Small intestine (tissue), 7 donors: Measurements from ENCODE around the gene PROK2. TPM values are rescaled to one million over a fixed set of nuclear protein-coding genes. Genes with fewer than 3 reads are reported as not detected.
A peak's percentile ranks its signal among the peaks of the same experiment; 100 is the strongest.

Experiments used
- DNase-seq, 2 donors: peaks; one replicate each; pipeline versions ENCODE4 v3.0.0 to v3.0.0-alpha.2; 2013
- FAIRE-seq: peaks from 2 replicates; lab custom pipeline; 2012; peaks lifted over from hg19 to GRCh38; lab: Jason Lieb, UNC
- H3K27ac ChIP-seq, 3 donors: one replicate each; pipeline ENCODE4 v1.5.1; 2013; ENCODE audit warnings: low read length in 2 of 3, mild to moderate bottlenecking in 2 of 3, control low read depth in 1 of 3, inconsistent platforms in 1 of 3, low read depth in 1 of 3, moderate library complexity in 1 of 3
- H3K27me3 ChIP-seq, 3 donors: one replicate each; pipeline ENCODE4 v1.6.1; 2013; ENCODE audit warnings: low read length in 3 of 3, inconsistent platforms in 1 of 3; ENCODE audit not compliant: control insufficient read depth in 3 of 3, insufficient read depth in 3 of 3
- H3K36me3 ChIP-seq, 3 donors: one replicate each; pipeline ENCODE4 v1.6.1; 2013; ENCODE audit warnings: low read length in 3 of 3, inconsistent platforms in 1 of 3, low read depth in 1 of 3, mild to moderate bottlenecking in 1 of 3, moderate library complexity in 1 of 3; ENCODE audit not compliant: control insufficient read depth in 3 of 3, insufficient read depth in 2 of 3
- H3K4me1 ChIP-seq, 3 donors: one replicate each; pipeline ENCODE4 v1.6.1; 2013; ENCODE audit warnings: low read length in 2 of 3, inconsistent platforms in 1 of 3, low read depth in 1 of 3, mild to moderate bottlenecking in 1 of 3, moderate library complexity in 1 of 3; ENCODE audit not compliant: control insufficient read depth in 3 of 3, insufficient read depth in 2 of 3
- H3K4me3 ChIP-seq, 3 donors: one replicate each; pipeline ENCODE4 v1.5.1; 2013; ENCODE audit warnings: low read length in 3 of 3, control low read depth in 1 of 3, inconsistent platforms in 1 of 3, low read depth in 1 of 3, mild to moderate bottlenecking in 1 of 3, moderate library complexity in 1 of 3
- H3K9me3 ChIP-seq, 2 donors: one replicate each; pipeline ENCODE4 v1.6.1; 2013; ENCODE audit warnings: low read depth in 1 of 2, low read length in 1 of 2; ENCODE audit not compliant: control insufficient read depth in 2 of 2, insufficient read depth in 1 of 2
- WGBS, 3 donors: extraction: QIAGEN DNeasy Blood & Tissue Kit; methylation state at CpG; one replicate each; pipeline ENCODE4 v1.1.7; 2013; 5-methylcytosine and 5-hydroxymethylcytosine counted together
- polyA plus RNA-seq, 4 donors: library from polyadenylated mRNA; stranded (reverse) in 3 of 4; unstranded in 1 of 4; fragments of 200-250 nt in 3 of 4; fragments of 120-200 nt in 1 of 4; gene quantifications; one replicate each; pipeline versions ENCODE4 v1.2.1 to v1.2.3, GENCODE V29; 2013
- donor health status: healthy with polysubstance abuse.
- donor health status: control.
- donor health status: control.
- donor health status: Bipolar disorder and iron deficiency.
- donor health status: healthy.

Gene PROK2
- polyA plus RNA-seq, 4 donors, result 0.03 to 0.10 TPM; not detected in 2

DNA sequence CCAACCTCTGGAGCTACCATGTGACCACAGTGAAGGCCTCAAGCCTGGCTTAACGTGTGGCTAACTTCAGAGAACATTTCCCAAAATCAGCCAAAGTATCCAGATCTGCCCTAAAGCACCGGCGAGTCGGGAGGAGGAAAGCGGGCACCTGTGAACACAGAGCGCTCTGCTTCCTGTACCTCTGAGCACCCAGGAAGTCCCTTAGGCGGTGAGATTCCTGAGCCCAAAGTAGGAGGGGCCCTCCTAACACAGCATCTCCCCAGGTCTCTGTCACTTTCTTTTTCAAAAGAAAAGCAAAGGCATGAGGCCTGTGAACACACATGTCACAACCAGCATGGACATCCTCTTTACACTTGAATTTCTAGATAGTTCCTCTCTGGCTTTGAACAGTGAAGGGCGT lies 58.8 kb downstream of the PROK2 start:
- peaks cover 0 to under 1% (median 0%) of the 10 kb centered on the region in 3 donors for H3K36me3 ChIP-seq
- WGBS, 3 donors, result 76 to 89% (median 82%) methylated on average over 8 of the region's 8 CpGs
- peaks cover 0 to 12% (median 0%) of the 10 kb centered on the region in 3 donors for H3K4me1 ChIP-seq
- DNase-seq (no peak), FAIRE-seq (no peak)
- peaks cover 0 to 33% (median 0%) of the 10 kb centered on the region in 3 donors for H3K27me3 ChIP-seq
- peak overlapping the region in 1 of 3 donors; percentile 68 for H3K27ac ChIP-seq
- no peaks in the 10 kb centered on the region for H3K9me3 ChIP-seq
- no peak overlapping the region for H3K4me3 ChIP-seq

DNA sequence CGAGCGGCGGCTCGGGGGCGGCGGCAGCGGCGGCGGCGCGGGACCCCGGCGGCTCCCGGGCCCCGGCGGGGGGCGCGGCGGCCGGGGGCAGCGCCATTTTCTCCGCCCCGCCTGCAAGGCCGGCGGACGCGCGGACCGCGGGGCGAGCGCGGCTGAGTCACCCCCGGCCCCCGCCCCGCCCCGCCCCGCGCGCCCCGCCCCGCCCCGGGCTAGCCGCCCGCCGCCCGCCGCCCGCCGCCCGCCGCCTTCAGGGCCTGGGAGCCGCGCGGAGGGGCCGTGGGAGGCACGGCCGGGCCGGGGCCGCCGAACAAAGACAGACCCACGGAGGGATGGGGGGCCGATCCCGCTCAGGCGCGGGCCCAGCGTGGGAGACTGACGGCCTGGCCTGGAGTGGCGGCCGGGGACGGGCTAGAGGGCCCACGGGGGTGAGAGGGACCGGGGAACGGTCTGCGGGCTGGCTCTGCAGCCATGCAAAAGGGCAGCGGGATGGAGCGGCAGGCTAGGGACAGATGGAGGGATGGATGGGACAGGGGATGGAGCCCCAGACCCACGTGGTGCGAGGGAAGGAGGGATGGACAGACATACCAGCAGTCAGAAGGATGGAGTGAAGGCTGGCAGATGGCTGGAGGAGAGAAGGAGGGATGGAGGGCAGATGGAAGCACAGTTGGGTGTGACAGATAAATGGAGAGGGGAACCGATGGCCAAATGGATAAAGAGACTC lies 59.5 kb downstream of the PROK2 start, which contains the start of gene EIF4E3:
EIF4E3 (minus strand) TSS at position 132 of the 721 bp plus-strand sequence; CDS start at position 97, 35 bp downstream.
- Histone ChIP-seq H3K9me3 (no peaks in the 10 kb centered on the region), H3K36me3 (peaks cover 0 to 2% (median 0%) of the 10 kb centered on the region in 3 donors), H3K27me3 (peaks cover 0 to 33% (median 0%) of the 10 kb centered on the region in 3 donors), H3K27ac (peak within 1 kb of the TSS in 2 of 3 donors; percentile 66 to 87), H3K4me3 (peak within 1 kb of the TSS; percentile 71 to 95 (median 80)), H3K4me1 (peaks cover 0 to 11% (median 0%) of the 10 kb centered on the region in 3 donors)
- FAIRE-seq (no peak), DNase-seq (peak; percentile 45 to 50)
- whole genome bisulfite sequencing, 3 donors, result 3 to 5% (median 5%) methylated on average over 29 to 80 of the region's 80 CpGs

DNA sequence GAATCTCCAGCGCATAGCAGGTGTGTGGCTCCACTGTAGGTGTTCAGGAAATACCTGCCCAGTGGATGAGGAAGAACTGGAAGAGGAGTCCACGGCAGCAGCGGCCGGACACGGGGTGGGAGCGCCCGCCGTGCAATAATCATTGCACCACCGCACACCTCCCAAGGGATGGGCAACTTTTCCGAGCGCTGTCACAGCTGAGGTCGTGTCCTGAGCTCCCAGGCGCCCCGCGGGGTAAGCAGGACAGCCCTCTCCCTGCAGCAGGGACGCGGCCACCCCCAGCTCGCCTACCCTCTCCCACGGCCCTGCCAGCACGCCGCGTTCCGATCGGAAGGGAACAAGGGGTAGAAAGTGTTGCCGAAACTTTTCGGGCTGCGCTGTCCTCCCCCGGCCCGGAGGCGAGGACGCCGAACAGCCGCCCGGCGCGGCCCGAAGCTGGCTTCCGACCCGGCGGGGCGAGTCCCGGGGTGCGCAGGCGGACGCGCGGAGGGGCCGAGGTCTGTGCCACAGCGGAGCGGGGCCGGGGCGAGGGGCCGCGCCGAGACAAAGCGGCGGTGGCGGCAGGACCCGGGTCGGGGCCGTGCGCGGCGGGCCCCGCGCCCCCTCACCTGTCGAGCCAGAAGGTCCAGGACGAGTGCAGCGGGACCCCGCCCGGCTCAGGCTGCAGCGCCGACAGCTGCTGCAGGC lies 60.2 kb downstream of the PROK2 start:
- Histone ChIP-seq H3K9me3 (no peaks in the 10 kb centered on the region), H3K36me3 (peaks cover 0 to 2% (median 0%) of the 10 kb centered on the region in 3 donors), H3K4me1 (peaks cover 0 to 9% (median 0%) of the 10 kb centered on the region in 3 donors), H3K27me3 (peaks cover 0 to 33% (median 0%) of the 10 kb centered on the region in 3 donors), H3K4me3 (peak overlapping the region; percentile 71 to 95 (median 80)), H3K27ac (peak overlapping the region in 2 of 3 donors; percentile 66 to 87)
- no peak for FAIRE-seq
- WGBS, 3 donors, result 0 to 1% (median 0%) methylated on average over 43 to 73 of the region's 73 CpGs
- peak; percentile 55 to 78 for DNase-seq

DNA sequence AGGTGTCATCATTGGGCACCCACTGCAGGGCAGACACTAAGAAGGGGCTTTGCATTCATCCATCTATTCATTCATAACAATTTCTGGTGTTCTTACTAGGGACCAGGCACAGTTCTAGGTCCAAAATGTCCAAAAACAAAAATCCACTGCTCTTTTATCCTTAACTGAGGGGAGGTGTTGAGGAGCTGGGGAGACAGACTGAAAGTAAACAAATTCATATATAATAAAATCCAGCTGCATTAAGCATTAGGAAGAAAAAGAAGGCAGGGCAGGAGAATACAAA lies 60.8 kb downstream of the PROK2 start:
- H3K36me3 ChIP-seq, result peaks cover 0 to 2% (median 0%) of the 10 kb centered on the region in 3 donors
- no peak for FAIRE-seq
- DNase-seq, result no peak
- H3K27me3 ChIP-seq, result peaks cover 0 to 32% (median 0%) of the 10 kb centered on the region in 3 donors
- peaks cover 0 to 5% (median 0%) of the 10 kb centered on the region in 3 donors for H3K4me1 ChIP-seq
- peak overlapping the region in 2 of 3 donors; percentile 71 to 95 for H3K4me3 ChIP-seq
- no peaks in the 10 kb centered on the region for H3K9me3 ChIP-seq
- peak overlapping the region in 2 of 3 donors; percentile 66 to 87 for H3K27ac ChIP-seq

DNA sequence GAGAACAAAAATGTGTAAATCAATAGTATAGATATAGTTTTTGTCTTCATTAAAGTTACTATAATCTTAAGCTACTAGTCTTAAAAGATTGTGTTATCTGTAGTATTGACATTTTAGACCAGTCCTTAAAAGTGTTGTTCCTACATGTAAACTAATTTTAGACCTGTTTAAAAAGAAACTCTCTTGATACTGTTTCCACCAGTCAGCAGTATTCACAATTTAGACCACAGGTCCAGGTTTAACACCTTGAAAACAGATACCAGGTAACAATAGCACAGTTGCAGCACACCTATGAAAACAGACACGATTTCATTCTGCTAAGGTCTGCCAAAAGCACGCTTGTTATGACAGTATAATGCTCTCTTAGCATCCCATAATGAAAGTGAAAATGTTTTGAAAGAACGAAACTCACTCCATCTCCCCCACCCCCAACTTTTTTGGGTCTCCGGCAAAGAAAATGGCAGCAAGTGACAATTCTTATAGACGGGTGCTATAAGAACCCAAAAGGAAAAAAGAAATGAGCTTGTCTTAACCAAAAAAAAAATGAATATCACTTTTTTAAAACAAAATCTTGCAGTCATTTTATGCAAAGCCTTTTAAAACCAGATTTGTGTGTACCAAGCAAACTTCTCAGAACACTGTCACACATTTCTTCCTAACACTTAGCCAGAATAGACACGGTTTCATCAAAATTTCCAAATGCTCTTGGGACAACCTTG lies 61.3 kb downstream of the PROK2 start:
- H3K27ac ChIP-seq, result peak overlapping the region in 1 of 3 donors; percentile 87
- peak overlapping the region in 1 of 3 donors; percentile 95 for H3K4me3 ChIP-seq
- FAIRE-seq (no peak), DNase-seq (peak in 1 of 2 donors; percentile 53)
- H3K27me3 ChIP-seq, result peaks cover 0 to 27% (median 0%) of the 10 kb centered on the region in 3 donors
- peaks cover 0 to 5% (median 0%) of the 10 kb centered on the region in 3 donors for H3K4me1 ChIP-seq
- H3K9me3 ChIP-seq, result no peaks in the 10 kb centered on the region
- peaks cover 0 to 2% (median 0%) of the 10 kb centered on the region in 3 donors for H3K36me3 ChIP-seq
- WGBS, 3 donors, result 6 to 19% (median 11%) methylated on average over 6 of the region's 6 CpGs

DNA sequence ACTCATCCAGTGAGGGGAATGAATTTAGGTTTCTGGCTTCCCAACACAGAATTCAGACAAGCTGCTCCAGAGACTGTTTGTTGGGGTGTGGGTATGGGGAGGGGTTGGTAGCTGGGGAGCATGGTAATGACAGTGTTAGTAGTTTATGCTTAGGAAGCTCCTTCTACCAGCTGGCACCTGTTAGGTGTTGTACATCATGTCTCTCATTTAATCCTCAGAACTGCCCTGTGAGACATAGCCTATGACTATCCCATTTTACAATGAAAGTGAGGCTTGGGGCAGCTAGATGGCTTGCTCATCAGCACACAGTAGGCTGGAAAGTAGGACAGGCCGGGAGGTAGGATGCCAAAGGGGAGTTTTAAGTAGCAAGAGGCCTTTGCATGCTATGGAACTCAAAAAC lies 62.3 kb downstream of the PROK2 start:
- Histone ChIP-seq H3K27ac (no peak overlapping the region), H3K4me3 (no peak overlapping the region), H3K4me1 (peaks cover 0 to 5% (median 0%) of the 10 kb centered on the region in 3 donors), H3K27me3 (peaks cover 0 to 25% (median 0%) of the 10 kb centered on the region in 3 donors), H3K9me3 (no peaks in the 10 kb centered on the region), H3K36me3 (peaks cover 0 to 2% (median 0%) of the 10 kb centered on the region in 3 donors)
- WGBS, 3 donors, result 81 to 91% (median 88%) methylated on average over 1 of the region's 1 CpG
- DNase-seq, result no peak
- no peak for FAIRE-seq
